Subcutaneous adipose tissue (tissue), 4 donors: ENCODE results near the gene ARHGDIA. TPM values are rescaled to one million over a fixed set of nuclear protein-coding genes. Genes with fewer than 3 reads are reported as not detected.

Experiments used
- total RNA-seq, 4 donors: library from RNA; depleted of rRNA; stranded (reverse); fragments of >200 nt; gene quantifications; one replicate each; pipeline ENCODE4 v1.1.0, GENCODE V29; 2016
- TF ChIP-seq, protein P1 (sequence below): fragments of 450-650 bp; IDR thresholded peaks from one replicate; pipeline ENCODE4 v1.5.1; 2016; ENCODE audit warnings: low read depth, mild to moderate bottlenecking, control low read depth, antibody characterized with exemption, moderate library complexity

The ARHGDIA gene
- total RNA-seq, 4 donors from 2014 or later = 116 to 235 (median 167) TPM

DNA sequence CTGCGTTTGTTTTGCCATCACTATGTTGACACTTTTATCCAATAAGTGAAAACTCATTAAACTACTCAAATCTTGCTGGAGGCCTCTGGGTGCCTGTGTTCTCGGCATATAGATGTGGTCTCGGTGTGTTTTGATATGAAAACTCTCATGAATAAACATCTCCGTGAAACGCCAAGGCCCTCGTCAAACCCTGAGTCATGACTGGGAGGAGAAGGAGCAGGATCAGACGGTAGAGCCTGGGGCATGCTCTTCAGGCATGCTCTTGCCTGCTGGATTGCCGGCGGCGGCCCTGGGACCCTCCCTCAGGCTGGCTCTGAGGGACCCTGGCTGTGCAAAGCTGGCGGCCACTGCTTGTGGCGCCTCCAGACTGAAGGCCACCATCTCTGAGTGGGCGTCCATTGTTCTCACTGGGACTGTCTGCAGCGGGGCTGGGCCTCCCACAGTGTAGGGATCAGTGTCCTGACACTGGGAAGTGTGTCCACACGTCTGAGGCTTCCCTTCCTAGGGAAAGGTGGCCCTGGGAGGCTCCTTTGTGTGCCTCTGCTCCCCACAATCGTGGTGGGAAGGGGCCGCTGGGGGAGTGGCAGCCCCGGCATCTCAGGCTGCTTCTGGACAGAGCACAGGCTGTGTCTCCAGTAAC, 29.2 kb upstream of the ARHGDIA start:
- TF ChIP-seq, protein P1, sequence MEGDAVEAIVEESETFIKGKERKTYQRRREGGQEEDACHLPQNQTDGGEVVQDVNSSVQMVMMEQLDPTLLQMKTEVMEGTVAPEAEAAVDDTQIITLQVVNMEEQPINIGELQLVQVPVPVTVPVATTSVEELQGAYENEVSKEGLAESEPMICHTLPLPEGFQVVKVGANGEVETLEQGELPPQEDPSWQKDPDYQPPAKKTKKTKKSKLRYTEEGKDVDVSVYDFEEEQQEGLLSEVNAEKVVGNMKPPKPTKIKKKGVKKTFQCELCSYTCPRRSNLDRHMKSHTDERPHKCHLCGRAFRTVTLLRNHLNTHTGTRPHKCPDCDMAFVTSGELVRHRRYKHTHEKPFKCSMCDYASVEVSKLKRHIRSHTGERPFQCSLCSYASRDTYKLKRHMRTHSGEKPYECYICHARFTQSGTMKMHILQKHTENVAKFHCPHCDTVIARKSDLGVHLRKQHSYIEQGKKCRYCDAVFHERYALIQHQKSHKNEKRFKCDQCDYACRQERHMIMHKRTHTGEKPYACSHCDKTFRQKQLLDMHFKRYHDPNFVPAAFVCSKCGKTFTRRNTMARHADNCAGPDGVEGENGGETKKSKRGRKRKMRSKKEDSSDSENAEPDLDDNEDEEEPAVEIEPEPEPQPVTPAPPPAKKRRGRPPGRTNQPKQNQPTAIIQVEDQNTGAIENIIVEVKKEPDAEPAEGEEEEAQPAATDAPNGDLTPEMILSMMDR = no peak

DNA sequence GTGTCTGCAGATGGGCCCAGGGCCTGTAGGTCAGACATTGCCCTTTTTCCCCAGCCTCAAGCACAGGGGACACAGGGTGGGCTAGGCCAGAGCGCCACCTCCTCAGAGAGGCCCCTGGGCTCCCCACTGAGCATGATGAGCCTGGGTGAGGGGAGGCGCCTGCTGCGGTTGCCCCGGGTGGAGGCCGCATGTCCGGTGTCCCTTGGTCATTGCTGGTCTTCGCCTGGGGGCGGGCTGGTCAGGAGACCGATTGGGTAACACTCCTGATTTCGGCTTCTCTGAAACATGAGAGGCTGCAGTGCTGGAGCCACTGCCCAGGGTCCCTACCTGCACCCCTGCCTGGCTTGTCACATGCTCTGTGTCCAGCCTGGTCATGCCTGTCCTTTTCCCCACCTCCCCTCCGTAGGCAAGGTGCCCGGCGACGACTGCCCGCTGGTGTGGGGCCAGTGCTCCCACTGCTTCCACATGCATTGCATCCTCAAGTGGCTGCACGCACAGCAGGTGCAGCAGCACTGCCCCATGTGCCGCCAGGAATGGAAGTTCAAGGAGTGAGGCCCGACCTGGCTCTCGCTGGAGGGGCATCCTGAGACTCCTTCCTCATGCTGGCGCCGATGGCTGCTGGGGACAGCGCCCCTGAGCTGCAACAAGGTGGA, 28.5 kb upstream of the ARHGDIA start:
- TF ChIP-seq, protein P1 = no peak

DNA sequence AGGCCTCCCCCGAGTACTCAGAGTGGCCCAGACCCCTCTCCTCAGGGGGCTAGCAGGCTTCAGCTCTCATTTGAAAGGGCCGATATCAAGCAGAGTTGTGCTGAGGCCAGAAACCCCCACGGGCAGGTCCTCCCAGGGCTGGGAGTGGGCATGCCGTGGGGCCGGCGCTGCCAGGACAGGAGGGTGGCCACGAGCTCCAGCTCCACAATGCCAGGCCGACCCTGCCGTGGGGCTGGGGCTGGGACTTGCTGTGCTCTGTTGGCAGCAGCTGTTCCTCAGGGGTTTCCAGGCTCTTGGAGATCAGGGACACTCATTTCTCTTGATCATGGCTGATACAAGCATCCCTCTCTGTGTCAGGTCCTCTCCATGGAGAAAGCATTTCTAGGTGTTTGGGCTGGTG, 27.7 kb upstream of the ARHGDIA start:
- TF ChIP-seq, protein P1 = no peak

DNA sequence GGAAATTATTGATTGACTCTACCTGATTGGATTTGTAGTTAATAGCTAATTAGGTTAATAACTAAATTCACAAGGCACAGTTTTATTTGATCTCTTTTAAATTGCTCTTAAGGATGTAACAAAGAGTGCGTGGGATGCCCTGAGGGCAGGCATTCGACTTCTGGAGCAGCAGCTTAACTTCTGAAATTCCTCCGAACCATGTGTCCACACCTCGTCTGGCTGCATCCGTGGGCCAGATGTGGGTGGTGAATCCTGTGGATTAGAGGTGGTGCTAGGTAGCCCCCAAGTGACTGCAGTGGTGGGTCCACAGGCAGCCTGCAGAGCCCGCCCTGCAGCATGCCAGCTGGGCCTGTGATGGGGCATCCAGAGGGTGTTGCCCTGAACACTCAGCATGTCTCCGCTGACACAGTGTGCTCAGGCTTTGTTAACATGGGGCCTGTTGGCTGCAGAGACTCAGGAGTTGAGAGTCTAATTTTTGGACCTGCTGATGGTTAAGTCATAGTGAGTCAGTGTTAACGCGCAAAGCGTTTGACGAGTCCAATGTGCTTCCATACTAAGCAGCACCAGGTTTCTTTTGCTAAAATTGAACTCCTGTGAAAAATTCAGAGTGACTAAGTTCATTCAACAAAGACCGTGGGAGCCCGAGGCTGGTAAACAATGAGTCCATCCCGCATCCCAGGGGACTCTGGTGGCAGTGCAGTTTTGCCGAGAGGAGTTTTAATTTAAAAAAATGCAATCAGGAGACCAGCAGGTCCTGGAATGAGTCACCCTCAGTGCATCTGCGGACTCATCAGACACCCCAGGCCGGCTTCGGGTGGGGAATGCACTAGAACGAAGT, 27.1 kb upstream of the ARHGDIA start:
- TF ChIP-seq, protein P1 = no peak

DNA sequence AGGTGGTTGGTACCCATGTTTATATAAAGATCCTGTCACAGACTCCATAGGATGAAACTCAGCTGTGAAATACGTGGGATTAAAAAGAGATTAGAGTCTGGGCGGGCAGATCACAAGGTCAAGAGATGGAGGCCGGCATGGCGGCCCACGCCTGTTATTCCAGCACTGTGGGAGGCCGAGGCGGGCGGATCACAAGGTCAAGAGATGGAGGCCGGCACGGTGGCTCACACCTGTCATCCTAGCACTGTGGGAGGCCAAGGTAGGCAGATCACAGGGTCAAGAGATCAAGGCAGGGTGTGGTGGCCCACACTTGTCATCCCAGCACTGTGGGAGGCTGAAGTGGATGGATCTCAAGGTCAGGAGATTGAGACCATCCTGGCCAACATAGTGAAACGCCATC, 24.3 kb upstream of the ARHGDIA start:
- TF ChIP-seq, protein P1 = no peak

DNA sequence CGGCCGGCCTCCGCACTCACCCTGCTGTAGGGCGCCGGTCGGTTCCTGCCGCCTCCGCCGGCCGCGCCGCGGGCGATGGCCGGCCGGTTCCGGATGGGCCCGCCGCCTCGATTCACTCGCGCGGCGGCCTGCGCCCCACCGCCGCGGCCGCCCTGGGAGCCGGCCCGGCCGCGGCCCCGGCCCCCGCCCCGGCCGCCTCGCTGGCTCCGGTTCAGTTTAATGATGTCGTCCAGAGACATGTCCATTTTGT, 20.1 kb upstream of the ARHGDIA start:
- TF ChIP-seq, protein P1 = no peak
